H1 (cell line): ENCODE data around the gene SMG1.

Source experiments
- EZH2 ChIP-seq: fragments of 200-600 bp; sonication (generic); IDR thresholded peaks from 2 replicates; pipeline ENCODE4 v1.7.1; 2012; ENCODE audit warnings: low read depth, mild to moderate bottlenecking, moderate library complexity, low read length, inconsistent platforms; ENCODE audit not compliant: severe bottlenecking
- JUND ChIP-seq: IDR thresholded peaks from 2 replicates; pipeline ENCODE4 v1.6.1; 2011; ENCODE audit warnings: mild to moderate bottlenecking, improper control_type of control experiment, low read length
- MAFK ChIP-seq: IDR thresholded peaks from 2 replicates; pipeline ENCODE4 v1.6.1; 2012; ENCODE audit warnings: low read depth, mild to moderate bottlenecking, improper control_type of control experiment, low read length
- NRF1 ChIP-seq: IDR thresholded peaks from 2 replicates; pipeline ENCODE4 v1.6.1; 2011; ENCODE audit warnings: mild to moderate bottlenecking, low read depth, low read length, improper control_type of control experiment
- POLR2AphosphoS5 ChIP-seq: IDR thresholded peaks from 2 replicates; pipeline ENCODE4 v1.6.1; 2011; ENCODE audit warnings: low read depth, low read length
- SIN3A ChIP-seq, 2 experiments: IDR thresholded peaks in 1 of 2; conservative IDR thresholded peaks in 1 of 2; 2 replicates each; pipeline ENCODE4 v1.6.1; 2011 to 2012; ENCODE audit warnings: low read length in 2 of 2, improper control_type of control experiment in 1 of 2, low read depth in 1 of 2, mild to moderate bottlenecking in 1 of 2

DNA sequence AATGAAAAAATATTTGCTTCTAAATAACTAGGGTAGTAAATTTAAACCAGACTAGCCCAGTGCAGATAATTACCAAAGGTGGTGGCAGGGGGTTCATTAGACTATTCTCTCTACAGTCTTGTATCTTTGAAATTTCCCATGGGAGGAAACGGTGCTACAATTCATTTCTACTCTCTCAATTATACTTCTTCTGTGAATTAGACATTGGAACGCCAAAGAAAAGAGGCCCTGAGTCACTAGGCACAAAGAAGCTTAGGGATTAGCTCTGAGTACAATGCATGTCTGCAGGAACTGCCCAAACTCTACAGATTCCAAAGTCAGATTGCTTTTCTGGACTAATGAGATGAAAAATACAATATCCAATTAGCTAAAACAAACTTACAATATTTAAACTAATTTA, 94.2 kb downstream of the SMG1 start:
- TF ChIP-seq EZH2 = no peak
- TF ChIP-seq JUND = no peak
- TF ChIP-seq MAFK = no peak
- TF ChIP-seq POLR2AphosphoS5 = no peak
- no peak for TF ChIP-seq SIN3A (conservative IDR thresholded peaks at IDR 0.05 in 1 of 2, IDR thresholded peaks at IDR 0.05 in 1 of 2; ENCODE audit: low read depth in 1 of 2, low read length in 2 of 2)
- no peak for TF ChIP-seq NRF1
